ENCODE results near the gene SPDYE2.
"Not testable (repeated sequence)": the region's sequence is repeated elsewhere in the genome, so short reads cannot be mapped to it uniquely, and the experiment has no call there.

DNA sequence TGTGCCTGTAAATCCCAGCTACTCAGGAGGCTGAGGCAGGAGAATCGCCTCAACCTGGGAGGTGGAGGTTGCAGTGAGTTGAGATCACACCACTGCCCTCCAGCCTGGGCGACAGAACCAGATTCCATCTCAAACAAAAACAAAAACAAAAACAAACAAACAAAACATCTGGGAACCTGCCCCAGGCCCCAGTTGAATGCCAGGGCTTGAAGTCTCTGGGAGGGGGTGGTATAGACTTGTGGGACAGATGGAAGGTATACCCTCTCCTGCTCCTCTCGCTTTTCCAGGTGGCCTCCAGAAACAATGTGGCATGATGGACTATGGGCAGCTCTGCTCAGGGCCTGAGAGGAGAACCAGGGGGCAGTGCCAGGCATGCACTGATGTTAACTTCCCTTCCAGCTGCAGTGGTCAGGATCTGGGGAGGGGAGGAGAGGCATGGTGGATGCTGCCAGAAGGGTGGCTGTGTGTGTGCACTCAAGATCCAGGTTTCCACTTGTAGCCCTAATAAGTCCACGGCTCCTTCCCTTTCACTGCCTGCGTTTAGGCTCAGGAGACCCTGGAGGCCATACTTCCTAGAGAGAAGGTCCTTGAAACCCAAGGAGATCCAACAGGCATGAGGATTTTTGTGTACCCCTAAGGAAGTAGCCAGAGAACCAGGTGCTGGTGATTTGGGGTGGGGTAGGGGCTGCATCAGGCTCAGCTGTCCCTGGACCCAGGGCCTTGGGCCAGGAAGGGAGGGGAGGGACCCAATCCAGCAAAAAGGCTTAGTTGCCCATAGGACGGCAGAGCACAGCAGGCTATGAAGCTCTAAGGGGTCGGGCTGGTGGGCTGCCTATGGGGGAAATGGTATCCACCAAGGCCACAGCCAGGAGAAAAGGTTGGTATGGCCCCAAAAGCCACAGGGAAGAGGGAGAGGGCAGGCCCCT lies 26.6 kb downstream of the SPDYE2 start:
- not testable (repeated sequence) for TF ChIP-seq ZNF883 (CRISPR knock-in tag; IDR thresholded peaks at IDR 0.05; ENCODE audit: not compliant biosample characterization); ZNF552 (CRISPR knock-in tag; IDR thresholded peaks at IDR 0.05; ENCODE audit: borderline replicate concordance); SYNCRIP (IDR thresholded peaks at IDR 0.05; ENCODE audit: insufficient read depth, low read depth, low read length); ZNF530 (CRISPR knock-in tag; IDR thresholded peaks at IDR 0.05; ENCODE audit: low read depth); NR3C1 (CRISPR knock-in tag; IDR thresholded peaks at IDR 0.05); MAFF (IDR thresholded peaks at IDR 0.05; ENCODE audit: low read depth, low read length); U2AF2 (IDR thresholded peaks at IDR 0.05; ENCODE audit: low read depth, low read length); POLR2A (IDR thresholded peaks at IDR 0.05; ENCODE audit: insufficient read depth in 1 of 2, low read depth in 2 of 2, low read length in 2 of 2)
- TF ChIP-seq, protein P1, sequence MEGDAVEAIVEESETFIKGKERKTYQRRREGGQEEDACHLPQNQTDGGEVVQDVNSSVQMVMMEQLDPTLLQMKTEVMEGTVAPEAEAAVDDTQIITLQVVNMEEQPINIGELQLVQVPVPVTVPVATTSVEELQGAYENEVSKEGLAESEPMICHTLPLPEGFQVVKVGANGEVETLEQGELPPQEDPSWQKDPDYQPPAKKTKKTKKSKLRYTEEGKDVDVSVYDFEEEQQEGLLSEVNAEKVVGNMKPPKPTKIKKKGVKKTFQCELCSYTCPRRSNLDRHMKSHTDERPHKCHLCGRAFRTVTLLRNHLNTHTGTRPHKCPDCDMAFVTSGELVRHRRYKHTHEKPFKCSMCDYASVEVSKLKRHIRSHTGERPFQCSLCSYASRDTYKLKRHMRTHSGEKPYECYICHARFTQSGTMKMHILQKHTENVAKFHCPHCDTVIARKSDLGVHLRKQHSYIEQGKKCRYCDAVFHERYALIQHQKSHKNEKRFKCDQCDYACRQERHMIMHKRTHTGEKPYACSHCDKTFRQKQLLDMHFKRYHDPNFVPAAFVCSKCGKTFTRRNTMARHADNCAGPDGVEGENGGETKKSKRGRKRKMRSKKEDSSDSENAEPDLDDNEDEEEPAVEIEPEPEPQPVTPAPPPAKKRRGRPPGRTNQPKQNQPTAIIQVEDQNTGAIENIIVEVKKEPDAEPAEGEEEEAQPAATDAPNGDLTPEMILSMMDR (CRISPR knock-in tag; IDR thresholded peaks at IDR 0.05): not testable (repeated sequence)
- TF ChIP-seq, protein P2, sequence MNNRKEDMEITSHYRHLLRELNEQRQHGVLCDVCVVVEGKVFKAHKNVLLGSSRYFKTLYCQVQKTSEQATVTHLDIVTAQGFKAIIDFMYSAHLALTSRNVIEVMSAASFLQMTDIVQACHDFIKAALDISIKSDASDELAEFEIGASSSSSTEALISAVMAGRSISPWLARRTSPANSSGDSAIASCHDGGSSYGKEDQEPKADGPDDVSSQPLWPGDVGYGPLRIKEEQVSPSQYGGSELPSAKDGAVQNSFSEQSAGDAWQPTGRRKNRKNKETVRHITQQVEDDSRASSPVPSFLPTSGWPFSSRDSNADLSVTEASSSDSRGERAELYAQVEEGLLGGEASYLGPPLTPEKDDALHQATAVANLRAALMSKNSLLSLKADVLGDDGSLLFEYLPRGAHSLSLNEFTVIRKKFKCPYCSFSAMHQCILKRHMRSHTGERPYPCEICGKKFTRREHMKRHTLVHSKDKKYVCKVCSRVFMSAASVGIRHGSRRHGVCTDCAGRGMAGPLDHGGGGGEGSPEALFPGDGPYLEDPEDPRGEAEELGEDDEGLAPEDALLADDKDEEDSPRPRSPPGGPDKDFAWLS (CRISPR knock-in tag; IDR thresholded peaks at IDR 0.05; ENCODE audit: borderline replicate concordance): not testable (repeated sequence)
